HepG2 (cell line): ENCODE measurements around the gene FAM76A. TPM values are rescaled to one million over a fixed set of nuclear protein-coding genes. Genes with fewer than 3 reads are reported as not detected.

Experiments
- ATAC-seq: fragments of 200-7000 bp; cut with Tn5 transposase; 3 replicates; pipeline ENCODE4 v1.9.1; 2020; ENCODE audit warnings: mild to moderate bottlenecking, moderate library complexity
- BruUV-seq: library from RNA; stranded (reverse); fragments of 400-500 nt; replicated peaks from 2 replicates; lab custom pipeline; 2021; lab: Mats Ljungman, UMichigan
- CTCF ChIA-PET: fragments of 300-600 bp; formaldehyde crosslinking; extraction: SDS; loops from one replicate; lab custom pipeline; 2021; ENCODE audit warnings: low total read pairs, inconsistent platforms, low intra/inter-chr PET ratio; lab: Yijun Ruan, JAX
- POLR2A ChIA-PET: fragments of 350-600 bp; sonication (Branson Sonifier 250); formaldehyde crosslinking; loops from one replicate; lab custom pipeline; 2020; ENCODE audit warnings: antibody characterized with exemption, inconsistent platforms; lab: Yijun Ruan, JAX
- DNase-seq: peaks from one replicate; pipeline ENCODE4 v3.0.0-alpha.2; 2015; ENCODE audit warnings: low spot score
- FAIRE-seq: peaks from 3 replicates; lab custom pipeline; 2011; peaks lifted over from hg19 to GRCh38; lab: Jason Lieb, UNC
- H2AFZ ChIP-seq: one replicate; pipeline ENCODE4 v1.6.1; 2011; ENCODE audit warnings: low read length, inconsistent platforms
- H3K27ac ChIP-seq: fragments of 300-600 bp; 3 replicates; pipeline ENCODE4 v1.8.0; 2011; ENCODE audit warnings: mixed run types, mild to moderate bottlenecking, mixed read lengths, low read length, inconsistent platforms; ENCODE audit not compliant: insufficient read depth; ENCODE audit errors: extremely low read length
- H3K27me3 ChIP-seq, 2 experiments: fragments of 200-600 bp in 1 of 2; 2 replicates in 1 of 2; 3 replicates in 1 of 2; pipeline versions ENCODE4 v1.6.0 to v1.8.0; 2011; ENCODE audit warnings: low read length in 2 of 2, mild to moderate bottlenecking in 2 of 2, moderate library complexity in 2 of 2, inconsistent platforms in 1 of 2; ENCODE audit not compliant: insufficient read depth in 2 of 2, control insufficient read depth in 1 of 2
- H3K36me3 ChIP-seq, 2 experiments: fragments of 200-600 bp in 1 of 2; replicated peaks in 1 of 2; 2 replicates in 1 of 2; 3 replicates in 1 of 2; pipeline versions ENCODE4 v1.5.1 to v1.8.0; 2011; ENCODE audit warnings: low read length in 2 of 2, inconsistent platforms in 1 of 2; ENCODE audit not compliant: insufficient read depth in 2 of 2, control insufficient read depth in 1 of 2
- H3K4me1 ChIP-seq: 2 replicates; pipeline ENCODE4 v1.5.1; 2012; ENCODE audit warnings: low read length, inconsistent platforms; ENCODE audit not compliant: insufficient read depth
- H3K4me2 ChIP-seq: 2 replicates; pipeline ENCODE4 v1.6.0; 2011; ENCODE audit warnings: low read depth, low read length, inconsistent platforms
- H3K4me3 ChIP-seq, 3 experiments: fragments of 200-600 bp in 1 of 3; sonication (generic), shearing (Covaris generic) in 1 of 3; replicated peaks in 1 of 3; 2 replicates each; pipeline ENCODE4 v1.5.1; 2011 to 2016; ENCODE audit warnings: low read length in 3 of 3, inconsistent platforms in 2 of 3, low read depth in 2 of 3, mild to moderate bottlenecking in 2 of 3, control low read depth in 1 of 3, mixed read lengths in 1 of 3; ENCODE audit not compliant: insufficient read depth in 1 of 3
- H3K79me2 ChIP-seq: one replicate; pipeline ENCODE4 v1.6.1; 2011; ENCODE audit warnings: low read length, inconsistent platforms; ENCODE audit not compliant: insufficient read depth
- H3K9ac ChIP-seq: 2 replicates; pipeline ENCODE4 v1.6.0; 2011; ENCODE audit warnings: mild to moderate bottlenecking, low read depth, low read length, inconsistent platforms; ENCODE audit not compliant: insufficient read depth
- H3K9me3 ChIP-seq: 2 replicates; pipeline ENCODE4 v1.5.1; 2012; ENCODE audit warnings: mild to moderate bottlenecking, low read length
- H4K20me1 ChIP-seq: 2 replicates; pipeline ENCODE4 v1.6.0; 2011; ENCODE audit warnings: inconsistent platforms, mild to moderate bottlenecking, low read length, moderate library complexity; ENCODE audit not compliant: insufficient read depth
- CENPX ChIP-seq: sonication (generic); formaldehyde crosslinking; IDR thresholded peaks from 2 replicates; pipeline ENCODE4 v1.9.0; 2021; ENCODE audit warnings: mild to moderate bottlenecking, missing genetic modification reagents, moderate library complexity
- CSRNP2 ChIP-seq: sonication (generic); formaldehyde crosslinking; conservative IDR thresholded peaks from 2 replicates; pipeline ENCODE4 v1.8.0; 2022; ENCODE audit warnings: low read depth, missing genetic modification reagents
- DBP ChIP-seq: sonication (generic); formaldehyde crosslinking; IDR thresholded peaks from 2 replicates; pipeline ENCODE4 v1.4.0; 2020; ENCODE audit warnings: missing genetic modification reagents; ENCODE audit errors: not compliant biosample characterization
- NFKBIZ ChIP-seq: IDR thresholded peaks from 2 replicates; pipeline ENCODE4 v1.6.1; 2018; ENCODE audit warnings: missing genetic modification reagents, missing compliant biosample characterization
- NR3C1 ChIP-seq: sonication (generic); formaldehyde crosslinking; IDR thresholded peaks from 2 replicates; pipeline ENCODE4 v1.4.0; 2020; ENCODE audit warnings: missing genetic modification reagents
- POLR2A ChIP-seq, 2 experiments: IDR thresholded peaks; 2 replicates each; pipeline ENCODE4 v1.6.1; 2011; ENCODE audit warnings: low read depth in 2 of 2, low read length in 2 of 2, mild to moderate bottlenecking in 1 of 2, moderate library complexity in 1 of 2; ENCODE audit not compliant: insufficient read depth in 1 of 2
- SALL1 ChIP-seq: sonication (generic); formaldehyde crosslinking; IDR thresholded peaks from 2 replicates; pipeline ENCODE4 v1.8.0; 2022; ENCODE audit warnings: mild to moderate bottlenecking, missing genetic modification reagents
- SRSF9 ChIP-seq: fragments of 200-400 bp; formaldehyde crosslinking; IDR thresholded peaks from 2 replicates; pipeline ENCODE4 v1.6.1; 2018; ENCODE audit warnings: borderline replicate concordance, mild to moderate bottlenecking, low read depth, low read length; ENCODE audit not compliant: insufficient read depth, poor library complexity, severe bottlenecking
- TEAD3 ChIP-seq: optimal IDR thresholded peaks from 2 replicates; pipeline ENCODE3; 2016; ENCODE audit warnings: borderline replicate concordance
- ZNF569 ChIP-seq: sonication (generic); formaldehyde crosslinking; IDR thresholded peaks from 2 replicates; pipeline ENCODE4 v1.5.0; 2020; ENCODE audit warnings: mild to moderate bottlenecking, missing genetic modification reagents, moderate library complexity, borderline replicate concordance
- ZNF616 ChIP-seq: sonication (generic); formaldehyde crosslinking; IDR thresholded peaks from 2 replicates; pipeline ENCODE4 v1.5.0; 2020; ENCODE audit warnings: low read depth, mild to moderate bottlenecking, missing genetic modification reagents
- ZNF660 ChIP-seq: sonication (generic); formaldehyde crosslinking; IDR thresholded peaks from 2 replicates; pipeline ENCODE4 v1.5.1; 2020; ENCODE audit warnings: mild to moderate bottlenecking, low read depth, missing genetic modification reagents, borderline replicate concordance
- WGBS: methylation state at CpG from one replicate; pipeline ENCODE4 v1.1.6; 2017; ENCODE audit warnings: low lambda C conversion rate; 5-methylcytosine and 5-hydroxymethylcytosine counted together
- in situ Hi-C: cut with HindIII; loops from 2 replicates; pipeline ENCODE4 v1.10.0; 2017; ENCODE audit warnings: low pct_unique_long_range_greater_than_20kb; ENCODE audit not compliant: extremely low pct_ligation_motif_present
- intact Hi-C: fragments of 100-400 bp; cut with micrococcal nuclease; formaldehyde crosslinking; loops from one replicate; pipeline ENCODE4 v1.10.0; 2022; ENCODE audit not compliant: unreplicated experiment
- polyA plus RNA-seq, 8 experiments: library from polyadenylated mRNA; depleted of rRNA in 3 of 8; stranded (reverse) in 7 of 8; unstranded in 1 of 8; fragments of >200 nt; fragmentation: Illumina TruSeq in 4 of 8; extraction: Trizol in 4 of 8; gene quantifications; 2 replicates each; pipeline versions ENCODE4 v1.2.1 to v1.2.3, GENCODE V29; 2011 to 2016; ENCODE audit warnings: low read depth in 4 of 8, missing spikeins in 1 of 8, mixed read lengths in 1 of 8; ENCODE audit not compliant: insufficient read depth in 1 of 8
- total RNA-seq, 5 experiments: library from RNA; depleted of rRNA; stranded (reverse); fragments of >200 nt; fragmentation: Illumina TruSeq; extraction: Trizol; gene quantifications; 2 replicates each; pipeline ENCODE4 v1.2.3, GENCODE V29; 2016; ENCODE audit warnings: low read depth in 1 of 5
- TF ChIP-seq, protein P1 (sequence below): IDR thresholded peaks from 2 replicates; pipeline ENCODE4 v1.6.1; 2018; ENCODE audit warnings: missing genetic modification reagents, mild to moderate bottlenecking, missing compliant biosample characterization

FAM76A gene
- total and polyA plus RNA-seq, 2 of the 13 experiments (the other 11 are each of a cell fraction or from before 2014, with no cell fraction given): 4.2 to 15.7 TPM

- in situ Hi-C loops: no loop called here
- H2AFZ ChIP-seq: no peak overlapping the region
- CTCF ChIA-PET: no interaction called here
- no peaks in the 10 kb centered on the region for H3K79me2 ChIP-seq
- ATAC-seq (no peak), FAIRE-seq (no peak), DNase-seq (no peak)
- no peak overlapping the region for H3K4me3 ChIP-seq
- intact Hi-C loops: no loop called here
- no peak overlapping the region for H3K4me2 ChIP-seq
- H4K20me1 ChIP-seq: no peaks in the 10 kb centered on the region
- no peak overlapping the region for H3K9ac ChIP-seq
- no peak overlapping the region for H3K27ac ChIP-seq
- peaks cover 11 to 37% of the 10 kb centered on the region in 2 experiments for H3K36me3 ChIP-seq
- no peaks in the 10 kb centered on the region for H3K4me1 ChIP-seq
- H3K27me3 ChIP-seq: no peaks in the 10 kb centered on the region
- no TSS peak for BruUV-seq
- TF ChIP-seq CENPX (CRISPR knock-in tag): no peak
- TF ChIP-seq ZNF660 (CRISPR knock-in tag): no peak
- TF ChIP-seq CSRNP2 (CRISPR knock-in tag): no peak
- TF ChIP-seq NR3C1: no peak
- TF ChIP-seq ZNF569 (CRISPR knock-in tag): no peak
- TF ChIP-seq SALL1 (CRISPR knock-in tag): no peak
- H3K9me3 ChIP-seq: no peaks in the 10 kb centered on the region
- WGBS: 97% methylated on average over 3 of the region's 3 CpGs
- POLR2A ChIA-PET: no interaction called here
These were observed 26.6 kb downstream of the FAM76A start for GRCh38 chr1:27752360-27752759.

DNA sequence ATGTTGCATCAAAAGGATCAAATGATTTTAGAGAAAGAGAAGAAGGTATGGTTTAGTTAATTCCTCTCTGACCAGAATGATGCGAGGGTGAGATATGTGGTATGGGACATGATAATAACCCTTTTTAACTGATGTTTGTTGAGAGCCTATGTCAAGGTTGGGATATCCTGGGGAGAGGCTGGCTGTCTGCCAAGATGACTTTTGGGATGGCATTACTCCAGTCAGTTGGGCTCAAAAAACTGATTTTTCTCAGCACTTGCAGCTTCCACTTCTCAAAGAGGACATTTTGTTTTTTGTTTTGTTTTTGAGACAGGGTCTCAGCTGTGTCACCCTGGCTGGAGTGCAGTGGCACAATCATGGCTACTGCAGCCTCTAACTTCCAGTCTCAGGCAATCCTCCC, 29.5 kb downstream of the FAM76A start:
- ATAC-seq: no peak
- no peak overlapping the region for H3K9ac ChIP-seq
- H3K79me2 ChIP-seq: no peaks in the 10 kb centered on the region
- H3K4me3 ChIP-seq: no peak overlapping the region
- no peak overlapping the region for H3K27ac ChIP-seq
- intact Hi-C loops (no loop called here), in situ Hi-C loops (no loop called here)
- WGBS: 96% methylated on average over 1 of the region's 1 CpG
- peaks cover 8 to 25% of the 10 kb centered on the region in 2 experiments; a peak in 4 of 5 replicates for H3K36me3 ChIP-seq
- H3K9me3 ChIP-seq: no peaks in the 10 kb centered on the region
- no peak for FAIRE-seq
- H3K4me2 ChIP-seq: no peak overlapping the region
- no peaks in the 10 kb centered on the region for H4K20me1 ChIP-seq
- no peak for DNase-seq
- H2AFZ ChIP-seq: no peak overlapping the region
- no peaks in the 10 kb centered on the region for H3K4me1 ChIP-seq
- CTCF ChIA-PET: no interaction called here
- BruUV-seq: no TSS peak
- no peaks in the 10 kb centered on the region for H3K27me3 ChIP-seq
- POLR2A ChIA-PET: no interaction called here
- no peak for TF ChIP-seq DBP (CRISPR knock-in tag)
- no peak for TF ChIP-seq SRSF9
- TF ChIP-seq, protein P1, sequence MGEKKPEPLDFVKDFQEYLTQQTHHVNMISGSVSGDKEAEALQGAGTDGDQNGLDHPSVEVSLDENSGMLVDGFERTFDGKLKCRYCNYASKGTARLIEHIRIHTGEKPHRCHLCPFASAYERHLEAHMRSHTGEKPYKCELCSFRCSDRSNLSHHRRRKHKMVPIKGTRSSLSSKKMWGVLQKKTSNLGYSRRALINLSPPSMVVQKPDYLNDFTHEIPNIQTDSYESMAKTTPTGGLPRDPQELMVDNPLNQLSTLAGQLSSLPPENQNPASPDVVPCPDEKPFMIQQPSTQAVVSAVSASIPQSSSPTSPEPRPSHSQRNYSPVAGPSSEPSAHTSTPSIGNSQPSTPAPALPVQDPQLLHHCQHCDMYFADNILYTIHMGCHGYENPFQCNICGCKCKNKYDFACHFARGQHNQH (CRISPR knock-in tag): no peak
- no peak for TF ChIP-seq TEAD3
- TF ChIP-seq POLR2A (IDR thresholded peaks at IDR 0.05; ENCODE audit: insufficient read depth in 1 of 2, low read depth in 2 of 2, low read length in 2 of 2): no peak
- no peak for TF ChIP-seq ZNF616 (CRISPR knock-in tag)
- TF ChIP-seq NFKBIZ (CRISPR knock-in tag): no peak
